GM21390 (cell line): Measurements from ENCODE around the gene OR9K2.
"Not testable (repeated sequence)": the region's sequence is repeated elsewhere in the genome, so short reads cannot be mapped to it uniquely, and the experiment has no call there.

ENCODE experiments used
- ATAC-seq: cut with Tn5 transposase; IDR thresholded peaks from one replicate; pipeline ENCODE4 v1.9.1; 2021; ENCODE audit not compliant: unreplicated experiment

The OR9K2 gene

GRCh38 chr12:55126106-55126505 lies at the start of gene OR9K2:
OR9K2 (plus strand) TSS chr12:55126406; CDS start chr12:55129835, 3,429 bp downstream.
- no peak for ATAC-seq

DNA sequence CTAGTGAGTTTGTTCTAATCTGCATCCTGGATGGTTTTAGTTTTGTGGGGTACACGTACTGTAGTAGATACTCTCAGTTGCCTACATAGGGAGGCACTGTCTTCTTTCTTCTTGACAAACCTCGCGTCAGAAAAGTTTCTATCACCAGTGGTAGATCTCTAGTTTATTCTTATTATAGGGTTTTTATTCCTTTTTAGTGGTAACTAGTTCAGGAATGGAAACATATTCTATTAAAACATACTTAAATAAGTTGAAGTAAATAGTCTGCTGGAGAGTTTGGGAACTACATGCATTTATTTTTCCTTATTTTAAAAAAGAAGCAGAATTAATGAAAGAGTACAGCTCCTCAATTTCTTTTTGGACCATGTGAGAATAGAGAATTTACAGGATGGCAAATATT lies 33.6 kb upstream of the OR9K2 start:
- no peak for ATAC-seq

- ATAC-seq: no peak
Observed at GRCh38 chr12:55112378-55112875, 13.8 kb upstream of the OR9K2 start.

DNA sequence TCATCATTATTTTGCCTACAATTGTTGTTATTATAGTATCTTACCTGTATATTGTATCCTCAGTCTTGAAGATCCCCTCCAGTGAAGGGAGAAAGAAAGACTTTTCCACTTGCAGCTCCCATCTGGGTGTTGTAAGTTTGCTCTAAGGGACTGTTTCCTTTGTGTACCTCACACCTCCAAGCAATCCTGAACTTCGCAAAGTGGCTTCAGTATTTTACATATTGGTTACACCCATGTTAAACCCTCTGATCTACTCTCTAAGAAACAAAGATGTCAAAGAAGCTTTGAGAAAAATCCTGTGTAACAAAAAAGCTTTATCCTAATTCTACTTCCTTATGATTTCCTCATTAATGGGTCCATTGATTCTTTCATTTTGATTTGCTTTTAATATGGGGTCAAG lies 10.1 kb upstream of the OR9K2 start:
- no peak for ATAC-seq

GRCh38 chr12:55132816-55133215 lies 6.6 kb downstream of the OR9K2 start:
- ATAC-seq: no peak

- ATAC-seq: no peak
Observed at GRCh38 chr12:55142669-55143565, 16.7 kb downstream of the OR9K2 start.

DNA sequence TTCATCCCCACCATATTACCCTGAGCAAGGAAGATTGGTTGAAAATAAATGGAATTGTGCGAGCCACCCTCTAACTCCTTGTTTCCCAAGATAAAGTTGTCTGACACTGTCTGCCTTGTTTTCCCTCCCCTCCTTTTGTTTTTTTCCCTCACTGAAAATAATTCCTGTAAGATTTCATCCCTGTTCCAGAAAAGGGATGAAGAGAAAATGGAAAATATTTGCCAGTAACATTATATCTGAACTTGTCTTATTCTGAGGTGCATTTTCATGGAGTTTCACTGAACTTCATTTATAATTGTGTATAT lies 17.3 kb downstream of the OR9K2 start:
- ATAC-seq: no peak

GRCh38 chr12:55167010-55167640 lies 40.9 kb downstream of the OR9K2 start:
- ATAC-seq: not testable (repeated sequence)

DNA sequence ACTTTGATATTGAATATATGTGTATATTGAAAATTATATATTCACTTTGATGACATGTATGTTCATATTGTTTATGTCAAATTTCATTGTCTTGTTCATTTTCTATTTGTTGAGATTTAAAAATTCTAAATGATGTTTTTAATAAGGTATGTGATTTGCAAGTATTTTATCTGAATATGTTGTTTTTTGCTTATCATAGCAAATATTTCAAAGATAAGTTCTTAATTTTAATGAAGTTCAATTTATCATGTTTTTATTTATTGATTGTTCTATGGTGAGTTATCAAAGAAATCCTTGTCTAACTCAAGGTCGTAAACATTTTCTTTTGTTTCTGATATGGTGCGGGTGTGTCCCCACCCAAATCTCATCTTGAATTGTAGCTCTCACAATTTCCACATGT lies 45.2 kb downstream of the OR9K2 start:
- ATAC-seq: no peak

DNA sequence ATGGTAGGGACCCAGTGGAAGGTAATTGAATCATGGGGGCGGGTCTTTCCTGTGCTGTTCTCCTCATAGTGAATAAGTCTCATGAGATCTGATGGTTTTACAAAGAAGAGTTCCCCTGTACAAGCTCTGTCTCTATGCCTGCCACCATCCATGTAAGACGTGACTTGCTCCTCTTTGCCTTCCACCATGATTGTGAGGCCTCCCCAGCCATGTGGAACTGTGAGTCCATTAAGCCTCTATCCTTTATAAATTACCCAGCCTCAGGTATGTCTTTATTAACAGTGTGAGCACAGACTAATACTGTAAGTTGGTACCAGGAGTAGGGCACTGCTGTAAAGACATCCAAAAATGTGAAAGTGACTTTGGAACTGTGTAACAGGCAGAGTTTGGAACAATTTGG lies 45.6 kb downstream of the OR9K2 start:
- ATAC-seq: not testable (repeated sequence)

- no peak for ATAC-seq
Observed at GRCh38 chr12:55172686-55173085, 46.5 kb downstream of the OR9K2 start.

- no peak for ATAC-seq
Observed at GRCh38 chr12:55173456-55173855, 47.2 kb downstream of the OR9K2 start.
